Measurements from ENCODE around the gene IKBKG. TPM values are rescaled to one million over a fixed set of nuclear protein-coding genes. Genes with fewer than 3 reads are reported as not detected.

IKBKG gene
- polyA plus RNA-seq, 4 donors: 17.7 to 34.9 (median 27.7) TPM

- WGBS, 3 donors: 88 to 93% (median 92%) methylated on average over 12 to 13 of the region's 13 CpGs
- peaks cover 1 to 65% (median 2%) of the 10 kb centered on the region in 3 donors for H3K36me3 ChIP-seq (ENCODE audit: control insufficient read depth in 3 of 3, insufficient read depth in 2 of 3, low read depth in 1 of 3, low read length in 3 of 3)
- DNase-seq: no peak
- H3K27me3 ChIP-seq (ENCODE audit: control insufficient read depth in 3 of 3, insufficient read depth in 3 of 3, low read length in 3 of 3): no peaks in the 10 kb centered on the region
- no peak overlapping the region for H3K27ac ChIP-seq (ENCODE audit: low read depth in 1 of 3, low read length in 2 of 3)
- no peak for FAIRE-seq
- H3K4me1 ChIP-seq (ENCODE audit: control insufficient read depth in 3 of 3, insufficient read depth in 2 of 3, low read depth in 1 of 3, low read length in 2 of 3): no peaks in the 10 kb centered on the region
- H3K4me3 ChIP-seq (ENCODE audit: low read depth in 1 of 3, low read length in 3 of 3): no peak overlapping the region
- no peaks in the 10 kb centered on the region for H3K9me3 ChIP-seq (ENCODE audit: control insufficient read depth in 2 of 2, insufficient read depth in 1 of 2, low read depth in 1 of 2, low read length in 1 of 2)
These were observed 39.1 kb upstream of the IKBKG start for GRCh38 chrX:154508384-154508745.

GRCh38 chrX:154509455-154509854, 38.0 kb upstream of the IKBKG start:
- Histone ChIP-seq H3K27ac (ENCODE audit: low read depth in 1 of 3, low read length in 2 of 3) (no peak overlapping the region), H3K27me3 (ENCODE audit: control insufficient read depth in 3 of 3, insufficient read depth in 3 of 3, low read length in 3 of 3) (no peaks in the 10 kb centered on the region), H3K4me1 (ENCODE audit: control insufficient read depth in 3 of 3, insufficient read depth in 2 of 3, low read depth in 1 of 3, low read length in 2 of 3) (no peaks in the 10 kb centered on the region), H3K36me3 (ENCODE audit: control insufficient read depth in 3 of 3, insufficient read depth in 2 of 3, low read depth in 1 of 3, low read length in 3 of 3) (peaks cover 1 to 68% (median 2%) of the 10 kb centered on the region in 3 donors), H3K4me3 (ENCODE audit: low read depth in 1 of 3, low read length in 3 of 3) (no peak overlapping the region), H3K9me3 (ENCODE audit: control insufficient read depth in 2 of 2, insufficient read depth in 1 of 2, low read depth in 1 of 2, low read length in 1 of 2) (no peaks in the 10 kb centered on the region)
- no peak for FAIRE-seq
- 96 to 98% (median 97%) methylated on average over 5 of the region's 5 CpGs for WGBS, 3 donors
- no peak for DNase-seq

GRCh38 chrX:154511761-154512160, 35.7 kb upstream of the IKBKG start:
- no peak for DNase-seq
- Histone ChIP-seq H3K4me3 (ENCODE audit: low read depth in 1 of 3, low read length in 3 of 3) (no peak overlapping the region), H3K27ac (ENCODE audit: low read depth in 1 of 3, low read length in 2 of 3) (no peak overlapping the region), H3K4me1 (ENCODE audit: control insufficient read depth in 3 of 3, insufficient read depth in 2 of 3, low read depth in 1 of 3, low read length in 2 of 3) (peaks cover 0 to 4% (median 0%) of the 10 kb centered on the region in 3 donors), H3K36me3 (ENCODE audit: control insufficient read depth in 3 of 3, insufficient read depth in 2 of 3, low read depth in 1 of 3, low read length in 3 of 3) (peaks cover 1 to 52% (median 2%) of the 10 kb centered on the region in 3 donors), H3K9me3 (ENCODE audit: control insufficient read depth in 2 of 2, insufficient read depth in 1 of 2, low read depth in 1 of 2, low read length in 1 of 2) (no peaks in the 10 kb centered on the region), H3K27me3 (ENCODE audit: control insufficient read depth in 3 of 3, insufficient read depth in 3 of 3, low read length in 3 of 3) (no peaks in the 10 kb centered on the region)
- WGBS, 3 donors: 76 to 86% (median 85%) methylated on average over 10 to 12 of the region's 12 CpGs
- FAIRE-seq: no peak

- Histone ChIP-seq H3K27me3 (ENCODE audit: control insufficient read depth in 3 of 3, insufficient read depth in 3 of 3, low read length in 3 of 3) (no peaks in the 10 kb centered on the region), H3K4me1 (ENCODE audit: control insufficient read depth in 3 of 3, insufficient read depth in 2 of 3, low read depth in 1 of 3, low read length in 2 of 3) (peaks cover 0 to 17% (median 0%) of the 10 kb centered on the region in 3 donors), H3K4me3 (ENCODE audit: low read depth in 1 of 3, low read length in 3 of 3) (no peak overlapping the region), H3K36me3 (ENCODE audit: control insufficient read depth in 3 of 3, insufficient read depth in 2 of 3, low read depth in 1 of 3, low read length in 3 of 3) (peaks cover 0 to 39% (median 1%) of the 10 kb centered on the region in 3 donors), H3K27ac (ENCODE audit: low read depth in 1 of 3, low read length in 2 of 3) (no peak overlapping the region), H3K9me3 (ENCODE audit: control insufficient read depth in 2 of 2, insufficient read depth in 1 of 2, low read depth in 1 of 2, low read length in 1 of 2) (no peaks in the 10 kb centered on the region)
- no peak for DNase-seq
- 85 to 93% (median 93%) methylated on average over 14 to 16 of the region's 16 CpGs for WGBS, 3 donors
- FAIRE-seq: no peak
These were observed 34.4 kb upstream of the IKBKG start for GRCh38 chrX:154512879-154513553.

- H3K27ac ChIP-seq (ENCODE audit: low read depth in 1 of 3, low read length in 2 of 3): no peak overlapping the region
- DNase-seq (no peak), FAIRE-seq (no peak)
- no peaks in the 10 kb centered on the region for H3K27me3 ChIP-seq (ENCODE audit: control insufficient read depth in 3 of 3, insufficient read depth in 3 of 3, low read length in 3 of 3)
- H3K9me3 ChIP-seq (ENCODE audit: control insufficient read depth in 2 of 2, insufficient read depth in 1 of 2, low read depth in 1 of 2, low read length in 1 of 2): no peaks in the 10 kb centered on the region
- no peak overlapping the region for H3K4me3 ChIP-seq (ENCODE audit: low read depth in 1 of 3, low read length in 3 of 3)
- WGBS, 3 donors: 80 to 95% (median 93%) methylated on average over 2 of the region's 2 CpGs
- peaks cover 0 to 32% (median 1%) of the 10 kb centered on the region in 3 donors for H3K36me3 ChIP-seq (ENCODE audit: control insufficient read depth in 3 of 3, insufficient read depth in 2 of 3, low read depth in 1 of 3, low read length in 3 of 3)
- H3K4me1 ChIP-seq (ENCODE audit: control insufficient read depth in 3 of 3, insufficient read depth in 2 of 3, low read depth in 1 of 3, low read length in 2 of 3): peaks cover 0 to 20% (median 0%) of the 10 kb centered on the region in 3 donors
These were observed 33.7 kb upstream of the IKBKG start for GRCh38 chrX:154513716-154514115.

GRCh38 chrX:154515090-154515965, 32.1 kb upstream of the IKBKG start:
- peaks cover 0 to 24% (median 0%) of the 10 kb centered on the region in 3 donors for H3K36me3 ChIP-seq (ENCODE audit: control insufficient read depth in 3 of 3, insufficient read depth in 2 of 3, low read depth in 1 of 3, low read length in 3 of 3)
- no peaks in the 10 kb centered on the region for H3K9me3 ChIP-seq (ENCODE audit: control insufficient read depth in 2 of 2, insufficient read depth in 1 of 2, low read depth in 1 of 2, low read length in 1 of 2)
- H3K4me3 ChIP-seq (ENCODE audit: low read depth in 1 of 3, low read length in 3 of 3): peak overlapping the region; percentile 63 to 94 (median 78)
- DNase-seq (peak; percentile 76 to 86), FAIRE-seq (peak; percentile 65)
- H3K4me1 ChIP-seq (ENCODE audit: control insufficient read depth in 3 of 3, insufficient read depth in 2 of 3, low read depth in 1 of 3, low read length in 2 of 3): peaks cover 0 to 20% (median 0%) of the 10 kb centered on the region in 3 donors
- H3K27ac ChIP-seq (ENCODE audit: low read depth in 1 of 3, low read length in 2 of 3): peak overlapping the region; percentile 87 to 98 (median 97)
- H3K27me3 ChIP-seq (ENCODE audit: control insufficient read depth in 3 of 3, insufficient read depth in 3 of 3, low read length in 3 of 3): no peaks in the 10 kb centered on the region
- 13 to 47% (median 14%) methylated on average over 24 to 34 of the region's 34 CpGs for WGBS, 3 donors

- Histone ChIP-seq H3K36me3 (ENCODE audit: control insufficient read depth in 3 of 3, insufficient read depth in 2 of 3, low read depth in 1 of 3, low read length in 3 of 3) (peaks cover 0 to 20% (median 0%) of the 10 kb centered on the region in 3 donors), H3K4me1 (ENCODE audit: control insufficient read depth in 3 of 3, insufficient read depth in 2 of 3, low read depth in 1 of 3, low read length in 2 of 3) (peaks cover 0 to 20% (median 0%) of the 10 kb centered on the region in 3 donors), H3K4me3 (ENCODE audit: low read depth in 1 of 3, low read length in 3 of 3) (peak within 1 kb of the TSS; percentile 63 to 94 (median 78)), H3K9me3 (ENCODE audit: control insufficient read depth in 2 of 2, insufficient read depth in 1 of 2, low read depth in 1 of 2, low read length in 1 of 2) (no peaks in the 10 kb centered on the region), H3K27me3 (ENCODE audit: control insufficient read depth in 3 of 3, insufficient read depth in 3 of 3, low read length in 3 of 3) (no peaks in the 10 kb centered on the region), H3K27ac (ENCODE audit: low read depth in 1 of 3, low read length in 2 of 3) (peak within 1 kb of the TSS; percentile 87 to 100 (median 98))
- no peak for FAIRE-seq
- peak; percentile 87 to 90 for DNase-seq
- 1 to 39% (median 1%) methylated on average over 21 to 59 of the region's 59 CpGs for WGBS, 3 donors
These were observed 31.3 kb upstream of the IKBKG start, which contains the start of gene FAM3A for GRCh38 chrX:154515966-154516655. Gene FAM3A, minus strand, starts transcription at chrX:154516232. Its CDS starts 460 bp downstream, at chrX:154515772.

GRCh38 chrX:154516656-154517100, 30.7 kb upstream of the IKBKG start:
- 5 to 47% (median 10%) methylated on average over 19 of the region's 19 CpGs for WGBS, 3 donors
- FAIRE-seq (no peak), DNase-seq (peak; percentile 30 to 65)
- peaks cover 0 to 20% (median 0%) of the 10 kb centered on the region in 3 donors for H3K4me1 ChIP-seq (ENCODE audit: control insufficient read depth in 3 of 3, insufficient read depth in 2 of 3, low read depth in 1 of 3, low read length in 2 of 3)
- no peaks in the 10 kb centered on the region for H3K9me3 ChIP-seq (ENCODE audit: control insufficient read depth in 2 of 2, insufficient read depth in 1 of 2, low read depth in 1 of 2, low read length in 1 of 2)
- peaks cover 0 to 16% (median 0%) of the 10 kb centered on the region in 3 donors for H3K36me3 ChIP-seq (ENCODE audit: control insufficient read depth in 3 of 3, insufficient read depth in 2 of 3, low read depth in 1 of 3, low read length in 3 of 3)
- no peaks in the 10 kb centered on the region for H3K27me3 ChIP-seq (ENCODE audit: control insufficient read depth in 3 of 3, insufficient read depth in 3 of 3, low read length in 3 of 3)
- H3K27ac ChIP-seq (ENCODE audit: low read depth in 1 of 3, low read length in 2 of 3): peak overlapping the region; percentile 69 to 100 (median 98)
- peak overlapping the region in 2 of 3 donors; percentile 45 to 61 for H3K4me3 ChIP-seq (ENCODE audit: low read depth in 1 of 3, low read length in 3 of 3)

Measured in small intestine (tissue), 7 donors.